Measurements from ENCODE around the gene YRDC.

DNA sequence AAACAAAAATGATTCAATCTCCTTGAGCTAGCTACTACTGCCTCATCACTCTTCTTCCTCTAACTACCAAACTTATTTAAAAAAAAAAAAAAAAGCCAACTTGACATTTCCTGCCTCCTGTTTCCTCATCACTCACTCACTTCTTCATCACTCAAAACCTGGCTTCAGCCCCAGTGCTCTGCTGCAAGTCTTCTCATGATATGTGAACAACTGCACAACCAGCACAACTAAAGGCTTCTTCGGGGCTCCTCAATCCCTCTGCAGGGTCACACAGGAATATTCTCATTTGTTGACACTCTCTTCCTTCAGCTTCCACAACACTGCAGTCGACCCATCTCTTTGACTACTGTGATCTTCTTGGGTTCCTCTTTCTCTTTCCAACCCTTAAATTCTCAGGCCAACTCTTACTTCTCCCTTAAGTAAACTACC is 43.8 kb upstream of the YRDC start:
- no peak for TF ChIP-seq CTCF (IDR thresholded peaks at IDR 0.05)
- no peak for TF ChIP-seq POLR2A (IDR thresholded peaks at IDR 0.05)
